Measurements from ENCODE around the gene GTF2H1.

The GTF2H1 gene

DNA sequence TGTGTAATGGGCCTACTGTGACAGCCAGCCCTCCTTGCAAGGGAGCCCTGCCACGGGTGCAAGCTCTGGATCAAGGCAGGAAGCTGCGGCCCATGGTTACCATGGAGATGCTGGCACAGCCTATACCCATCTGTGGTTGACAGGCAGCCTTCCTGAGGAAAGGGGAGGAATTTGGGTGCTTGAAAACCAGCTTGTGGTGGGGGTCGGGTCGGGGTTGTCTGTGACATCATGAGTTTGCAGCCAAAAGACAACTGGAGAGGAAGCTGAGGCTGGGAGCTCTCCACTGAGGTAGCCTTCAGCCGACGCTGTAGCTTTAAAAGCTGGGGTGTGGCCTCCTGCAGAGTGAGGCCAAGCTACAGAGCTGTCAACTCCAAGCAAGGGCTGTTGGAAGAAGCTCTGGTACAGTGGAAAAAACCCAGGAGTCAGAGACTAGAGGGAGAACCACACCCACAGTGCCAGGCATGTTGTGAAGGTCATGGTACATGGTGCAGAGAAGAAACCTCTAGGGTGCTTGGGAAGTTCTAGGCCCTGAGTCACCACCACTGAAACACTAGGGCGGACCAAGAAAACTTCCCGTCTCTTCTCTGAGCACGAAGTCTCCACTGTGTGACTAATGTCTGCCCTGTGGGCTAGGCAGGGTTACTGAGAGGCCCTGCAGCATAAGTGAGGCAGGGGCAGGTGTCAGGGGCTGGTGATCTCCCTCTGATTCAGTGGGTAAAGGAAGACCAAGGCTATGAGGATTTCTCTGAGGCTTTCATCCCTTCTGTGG lies 61.2 kb downstream of the GTF2H1 start:
- DNase-seq = no peak
- peaks cover 29% of the 10 kb centered on the region for H3K4me1 Mint-ChIP-seq
- no peaks in the 10 kb centered on the region for H3K36me3 Mint-ChIP-seq (ENCODE audit: low read depth)
- no peak overlapping the region for H3K4me3 Mint-ChIP-seq
- H3K9me3 Mint-ChIP-seq = no peaks in the 10 kb centered on the region
- peaks cover 2% of the 10 kb centered on the region for H3K27me3 Mint-ChIP-seq (ENCODE audit: low read depth, poor library complexity)
- TF ChIP-seq, protein P1, sequence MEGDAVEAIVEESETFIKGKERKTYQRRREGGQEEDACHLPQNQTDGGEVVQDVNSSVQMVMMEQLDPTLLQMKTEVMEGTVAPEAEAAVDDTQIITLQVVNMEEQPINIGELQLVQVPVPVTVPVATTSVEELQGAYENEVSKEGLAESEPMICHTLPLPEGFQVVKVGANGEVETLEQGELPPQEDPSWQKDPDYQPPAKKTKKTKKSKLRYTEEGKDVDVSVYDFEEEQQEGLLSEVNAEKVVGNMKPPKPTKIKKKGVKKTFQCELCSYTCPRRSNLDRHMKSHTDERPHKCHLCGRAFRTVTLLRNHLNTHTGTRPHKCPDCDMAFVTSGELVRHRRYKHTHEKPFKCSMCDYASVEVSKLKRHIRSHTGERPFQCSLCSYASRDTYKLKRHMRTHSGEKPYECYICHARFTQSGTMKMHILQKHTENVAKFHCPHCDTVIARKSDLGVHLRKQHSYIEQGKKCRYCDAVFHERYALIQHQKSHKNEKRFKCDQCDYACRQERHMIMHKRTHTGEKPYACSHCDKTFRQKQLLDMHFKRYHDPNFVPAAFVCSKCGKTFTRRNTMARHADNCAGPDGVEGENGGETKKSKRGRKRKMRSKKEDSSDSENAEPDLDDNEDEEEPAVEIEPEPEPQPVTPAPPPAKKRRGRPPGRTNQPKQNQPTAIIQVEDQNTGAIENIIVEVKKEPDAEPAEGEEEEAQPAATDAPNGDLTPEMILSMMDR (IDR thresholded peaks at IDR 0.05) = no peak
- peak overlapping the region; percentile 99 for H3K27ac Mint-ChIP-seq

DNA sequence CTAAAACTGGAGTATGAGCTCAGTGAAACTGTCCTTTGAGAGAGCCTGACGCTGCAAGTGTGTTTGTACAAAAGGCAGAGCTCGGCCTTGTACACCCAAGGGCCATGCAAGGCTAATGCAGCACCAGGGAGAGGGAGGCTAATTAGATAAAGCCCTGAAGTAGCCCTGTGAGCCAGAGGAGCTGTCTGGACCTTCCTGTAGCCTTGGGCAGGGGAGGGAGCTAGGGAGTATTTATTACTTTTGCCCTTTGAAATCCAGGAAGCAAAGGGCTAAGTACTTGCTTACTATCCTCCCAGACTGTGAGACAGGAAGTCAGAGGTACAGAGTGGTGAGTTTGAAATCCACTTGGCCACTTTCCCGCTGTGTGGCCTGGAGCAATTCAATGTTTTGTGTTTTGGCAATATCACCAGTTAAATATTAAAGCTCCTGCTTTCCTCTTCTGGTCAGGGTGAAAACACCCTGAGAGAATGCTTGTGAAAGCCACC lies 61.8 kb downstream of the GTF2H1 start:
- Mint-ChIP-seq H3K4me3 (no peak overlapping the region), H3K4me1 (peaks cover 29% of the 10 kb centered on the region), H3K27ac (peak overlapping the region; percentile 99), H3K36me3 (ENCODE audit: low read depth) (no peaks in the 10 kb centered on the region), H3K9me3 (no peaks in the 10 kb centered on the region), H3K27me3 (ENCODE audit: low read depth, poor library complexity) (peaks cover 2% of the 10 kb centered on the region)
- DNase-seq = peak; percentile 16
- TF ChIP-seq, protein P1 (IDR thresholded peaks at IDR 0.05) = no peak

DNA sequence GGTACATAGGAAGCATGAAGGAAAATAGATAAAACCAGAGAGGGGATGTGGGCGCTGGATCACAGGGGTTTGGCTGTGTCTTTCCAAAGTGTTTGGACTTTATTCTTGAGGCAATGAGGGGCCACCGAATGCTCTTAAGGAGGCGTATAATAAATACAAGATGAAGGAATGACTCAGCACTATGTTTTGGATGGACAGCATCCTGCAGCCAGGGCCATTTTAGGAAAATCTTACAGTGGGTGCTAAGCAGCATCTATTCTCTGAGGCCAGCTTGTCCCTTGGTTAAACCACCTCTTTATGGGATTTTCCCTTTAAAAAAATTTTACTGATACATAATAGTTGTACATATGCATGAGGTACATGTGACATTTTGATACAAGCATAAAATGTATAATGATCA lies 67.7 kb downstream of the GTF2H1 start:
- Mint-ChIP-seq H3K27me3 (ENCODE audit: low read depth, poor library complexity) (peaks cover 7% of the 10 kb centered on the region), H3K4me1 (peaks cover 18% of the 10 kb centered on the region), H3K4me3 (no peak overlapping the region), H3K36me3 (ENCODE audit: low read depth) (no peaks in the 10 kb centered on the region), H3K9me3 (no peaks in the 10 kb centered on the region), H3K27ac (no peak overlapping the region)
- no peak for DNase-seq
- TF ChIP-seq, protein P1 (IDR thresholded peaks at IDR 0.05) = no peak

DNA sequence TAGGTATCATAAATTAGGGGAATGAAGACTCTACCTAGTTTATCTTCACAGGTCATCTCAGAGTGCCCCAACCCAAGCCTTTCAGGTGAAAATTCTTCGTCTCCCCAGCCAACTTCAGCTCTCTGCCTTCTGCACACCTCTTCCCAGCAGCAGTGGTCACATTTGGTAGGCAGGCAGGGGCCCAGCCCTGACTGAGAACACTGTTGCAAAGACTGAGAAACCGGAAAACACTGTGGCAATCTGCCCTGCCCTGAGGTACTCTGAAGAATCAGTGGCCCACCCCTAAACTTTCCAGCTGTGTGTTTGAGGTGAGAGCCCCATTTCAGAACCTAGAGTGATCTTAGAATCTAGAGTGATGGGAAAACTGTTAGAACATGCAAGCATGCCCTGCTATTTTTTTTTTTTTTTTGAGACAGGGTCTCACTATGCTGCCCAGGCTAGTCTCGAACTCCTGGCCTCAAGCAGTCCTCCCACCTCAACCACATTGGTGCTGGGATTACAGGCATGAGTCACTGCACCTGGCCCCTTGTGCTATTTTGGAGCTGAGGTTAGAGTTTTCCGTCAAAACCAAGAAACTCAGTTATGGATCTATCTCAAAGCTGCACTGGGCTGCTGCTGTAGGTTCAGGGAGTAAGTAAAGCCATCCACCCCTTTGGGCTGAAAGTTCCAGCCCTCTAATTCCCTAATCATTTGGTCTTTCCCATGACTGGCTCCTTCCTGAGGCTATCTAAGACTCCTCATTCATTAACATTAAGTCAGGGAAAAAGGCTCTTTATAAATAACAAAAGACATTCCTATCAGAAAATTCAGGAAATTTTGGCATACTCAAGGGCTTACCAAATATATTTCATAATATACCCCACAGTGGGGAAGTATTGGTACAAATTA lies 70.3 kb downstream of the GTF2H1 start:
- peaks cover 13% of the 10 kb centered on the region for H3K36me3 Mint-ChIP-seq (ENCODE audit: low read depth)
- H3K27me3 Mint-ChIP-seq (ENCODE audit: low read depth, poor library complexity) = peaks cover 5% of the 10 kb centered on the region
- no peaks in the 10 kb centered on the region for H3K9me3 Mint-ChIP-seq
- no peak overlapping the region for H3K27ac Mint-ChIP-seq
- TF ChIP-seq, protein P1 (IDR thresholded peaks at IDR 0.05) = no peak
- H3K4me3 Mint-ChIP-seq = peak overlapping the region; percentile 62
- peaks cover 28% of the 10 kb centered on the region for H3K4me1 Mint-ChIP-seq
- no peak for DNase-seq

DNA sequence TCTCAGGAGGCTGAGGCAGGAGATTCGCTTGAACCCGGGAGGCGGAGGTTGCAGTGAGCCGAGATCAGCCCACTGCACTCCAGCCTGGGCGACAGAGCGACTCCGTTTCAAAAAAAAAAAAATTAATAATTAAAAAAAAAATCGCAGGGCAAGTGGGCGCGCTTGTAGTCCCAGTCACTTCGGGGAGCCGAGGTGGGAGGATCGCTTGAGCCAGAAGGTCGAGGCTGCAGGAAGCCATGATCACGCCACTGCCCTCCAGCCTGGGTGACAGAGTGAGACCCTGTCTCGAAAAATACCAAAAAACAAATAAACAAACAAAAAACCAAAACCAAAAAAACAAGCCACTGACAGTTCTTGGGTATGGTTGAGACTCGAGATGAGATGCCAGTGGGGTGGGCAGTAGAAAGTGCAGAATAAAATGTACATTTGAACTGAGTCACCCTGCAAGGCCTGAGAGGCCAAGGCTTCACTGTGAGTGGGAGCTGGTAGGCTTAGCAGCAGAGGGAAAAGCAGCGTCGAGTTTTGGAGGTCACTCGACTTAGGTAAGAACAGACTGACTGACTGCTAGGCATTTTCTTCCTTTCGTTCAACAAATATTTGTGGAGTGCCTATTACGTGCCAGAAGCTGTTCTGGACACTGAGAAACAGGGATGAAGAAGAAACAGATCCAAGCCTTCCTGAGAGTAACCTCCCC lies 71.4 kb downstream of the GTF2H1 start:
- Mint-ChIP-seq H3K27ac (peak overlapping the region; percentile 98), H3K4me1 (peaks cover 35% of the 10 kb centered on the region), H3K36me3 (ENCODE audit: low read depth) (peaks cover 20% of the 10 kb centered on the region), H3K27me3 (ENCODE audit: low read depth, poor library complexity) (peaks cover 5% of the 10 kb centered on the region), H3K4me3 (peak overlapping the region; percentile 99), H3K9me3 (no peaks in the 10 kb centered on the region)
- TF ChIP-seq, protein P1 (IDR thresholded peaks at IDR 0.05) = no peak
- DNase-seq = no peak

Data from nephron progenitor cell (in vitro differentiated cells).